Measurements from ENCODE around the gene GOLGA6A. TPM values are rescaled to one million over a fixed set of nuclear protein-coding genes. Genes with fewer than 3 reads are reported as not detected.
A peak's percentile ranks its signal among the peaks of the same experiment; 100 is the strongest.

GOLGA6A gene
- total and polyA plus RNA-seq, 2 donors (not counting 1 experiment from before 2014, with no cell fraction given), result 0.31 to 1.0 TPM

DNA sequence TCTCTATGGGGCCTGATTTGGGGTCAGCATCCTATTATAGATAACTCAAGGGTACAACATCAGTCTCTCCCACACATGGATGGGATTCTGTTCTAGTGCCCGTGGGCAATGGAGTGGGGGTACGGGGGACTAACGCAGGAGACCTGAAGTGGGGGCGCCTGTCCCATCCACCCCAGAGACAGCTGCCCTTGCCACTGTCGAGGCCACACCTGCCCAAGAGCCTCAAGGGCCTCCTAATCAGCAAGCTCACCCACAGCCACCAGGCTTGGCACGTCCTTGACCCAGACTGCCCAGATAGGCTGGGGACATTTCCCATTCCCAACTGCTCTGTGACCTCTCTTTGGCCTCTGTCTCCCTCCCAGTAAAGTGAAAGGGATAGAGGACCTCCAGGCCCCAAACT is 39.5 kb upstream of the GOLGA6A start:
- Mint-ChIP-seq H3K4me3 (no peak overlapping the region), H3K9me3 (ENCODE audit: insufficient read depth) (peaks cover 3% of the 10 kb centered on the region), H3K27ac (peak overlapping the region; percentile 61), H3K4me1 (peaks cover 39% of the 10 kb centered on the region), H3K27me3 (no peaks in the 10 kb centered on the region)
- no peak for TF ChIP-seq EZH2 (IDR thresholded peaks at IDR 0.05; ENCODE audit: borderline replicate concordance, insufficient read depth, low read depth, low read length, poor library complexity, severe bottlenecking)
- TF ChIP-seq, protein P1, sequence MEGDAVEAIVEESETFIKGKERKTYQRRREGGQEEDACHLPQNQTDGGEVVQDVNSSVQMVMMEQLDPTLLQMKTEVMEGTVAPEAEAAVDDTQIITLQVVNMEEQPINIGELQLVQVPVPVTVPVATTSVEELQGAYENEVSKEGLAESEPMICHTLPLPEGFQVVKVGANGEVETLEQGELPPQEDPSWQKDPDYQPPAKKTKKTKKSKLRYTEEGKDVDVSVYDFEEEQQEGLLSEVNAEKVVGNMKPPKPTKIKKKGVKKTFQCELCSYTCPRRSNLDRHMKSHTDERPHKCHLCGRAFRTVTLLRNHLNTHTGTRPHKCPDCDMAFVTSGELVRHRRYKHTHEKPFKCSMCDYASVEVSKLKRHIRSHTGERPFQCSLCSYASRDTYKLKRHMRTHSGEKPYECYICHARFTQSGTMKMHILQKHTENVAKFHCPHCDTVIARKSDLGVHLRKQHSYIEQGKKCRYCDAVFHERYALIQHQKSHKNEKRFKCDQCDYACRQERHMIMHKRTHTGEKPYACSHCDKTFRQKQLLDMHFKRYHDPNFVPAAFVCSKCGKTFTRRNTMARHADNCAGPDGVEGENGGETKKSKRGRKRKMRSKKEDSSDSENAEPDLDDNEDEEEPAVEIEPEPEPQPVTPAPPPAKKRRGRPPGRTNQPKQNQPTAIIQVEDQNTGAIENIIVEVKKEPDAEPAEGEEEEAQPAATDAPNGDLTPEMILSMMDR (IDR thresholded peaks at IDR 0.05), result no peak
- no peak for DNase-seq
- Histone ChIP-seq H4K20me1 (ENCODE audit: control insufficient read depth, insufficient read depth, low read length, poor library complexity, severe bottlenecking) (no peaks in the 10 kb centered on the region), H3K36me3 (replicated peaks in 1 of 2; ENCODE audit: control extremely low read depth in 1 of 2, control insufficient read depth in 1 of 2, extremely low read depth in 1 of 2, insufficient read depth in 2 of 2, low read length in 1 of 2) (no peaks in the 10 kb centered on the region), H3K4me3 (ENCODE audit: control extremely low read depth in 1 of 5, extremely low read depth in 1 of 5, insufficient read depth in 1 of 5, low read depth in 2 of 5, low read length in 4 of 5) (no peak overlapping the region), H3K4me2 (replicated peaks; ENCODE audit: low read depth, low read length, poor library complexity, severe bottlenecking) (peak overlapping the region; percentile 73), H2AFZ (ENCODE audit: insufficient read depth, low read depth, low read length, poor library complexity, severe bottlenecking) (no peak overlapping the region), H3K79me2 (ENCODE audit: control insufficient read depth, insufficient read depth, low read length) (no peaks in the 10 kb centered on the region), H3K9me3 (ENCODE audit: control extremely low read depth in 1 of 3, control insufficient read depth in 2 of 3, insufficient read depth in 1 of 3, low read length in 2 of 3) (peaks cover 0 to 6% (median 0%) of the 10 kb centered on the region in 3 donors), H3K27me3 (replicated peaks in 1 of 4; ENCODE audit: control extremely low read depth in 1 of 4, control insufficient read depth in 3 of 4, insufficient read depth in 4 of 4, low read length in 3 of 4) (peaks cover 0 to 4% (median 0%) of the 10 kb centered on the region in 4 experiments), H3K9ac (ENCODE audit: low read length) (no peak overlapping the region), H3K4me1 (ENCODE audit: control insufficient read depth in 2 of 2, insufficient read depth in 2 of 2, low read length in 2 of 2) (peaks cover 44 to 46% of the 10 kb centered on the region in 2 donors), H3K27ac (ENCODE audit: low read length in 2 of 2) (no peak overlapping the region)
- 91% methylated on average over 5 of the region's 6 CpGs for WGBS (ENCODE audit: insufficient coverage)
- ChIA-PET POLR2A (no interaction called here), CTCF (interaction anchor here (0.7 to 1.7 kb wide), 4 partner anchors 12 to 186 kb away, joined by 3 to 6 read pairs (median 4); partner anchors contain the start of gene PML)
- intact Hi-C loops (cut with micrococcal nuclease), result no loop called here
- no peak for ATAC-seq (ENCODE audit: low read depth)

DNA sequence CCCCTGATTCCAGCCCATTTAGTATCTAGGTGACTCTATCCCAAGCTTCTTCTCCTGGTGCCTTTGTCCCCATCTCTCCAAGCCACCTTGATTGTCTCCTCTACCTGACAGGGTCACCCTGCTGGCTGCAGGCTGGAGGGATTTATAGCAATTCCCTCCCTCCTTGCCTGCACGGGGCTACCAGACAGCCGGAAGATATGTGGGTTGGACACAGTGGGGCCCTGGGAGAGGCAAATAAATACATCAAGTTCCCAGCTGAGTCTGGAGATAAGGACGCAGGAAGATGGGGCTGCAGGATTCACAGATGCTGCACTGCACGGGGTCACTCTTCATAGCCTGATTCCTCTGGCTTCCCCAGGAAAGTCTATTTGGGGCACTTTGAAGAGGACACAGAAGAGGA is 38.7 kb upstream of the GOLGA6A start:
- DNase-seq (no peak), ATAC-seq (ENCODE audit: low read depth) (no peak)
- peaks cover 44 to 46% of the 10 kb centered on the region in 2 donors for H3K4me1 ChIP-seq (ENCODE audit: control insufficient read depth in 2 of 2, insufficient read depth in 2 of 2, low read length in 2 of 2)
- Mint-ChIP-seq H3K27me3 (no peaks in the 10 kb centered on the region), H3K9me3 (ENCODE audit: insufficient read depth) (peaks cover 3% of the 10 kb centered on the region), H3K27ac (peak overlapping the region; percentile 53), H3K4me3 (peak overlapping the region; percentile 16), H3K4me1 (peaks cover 39% of the 10 kb centered on the region)
- ChIA-PET CTCF (interaction anchor here (1.5 to 1.7 kb wide), 2 partner anchors 127 to 187 kb away, joined by 5 to 6 read pairs; partner anchors contain the start of gene PML), POLR2A (interaction anchor here (0.7 kb wide), 1 partner anchor 197 kb away, joined by 4 read pairs; no protein-coding TSS in a partner anchor)
- no peaks in the 10 kb centered on the region for H3K79me2 ChIP-seq (ENCODE audit: control insufficient read depth, insufficient read depth, low read length)
- no peaks in the 10 kb centered on the region for H4K20me1 ChIP-seq (ENCODE audit: control insufficient read depth, insufficient read depth, low read length, poor library complexity, severe bottlenecking)
- H3K4me3 ChIP-seq (ENCODE audit: control extremely low read depth in 1 of 5, extremely low read depth in 1 of 5, insufficient read depth in 1 of 5, low read depth in 2 of 5, low read length in 4 of 5), result no peak overlapping the region
- peaks cover 0 to 6% (median 0%) of the 10 kb centered on the region in 3 donors for H3K9me3 ChIP-seq (ENCODE audit: control extremely low read depth in 1 of 3, control insufficient read depth in 2 of 3, insufficient read depth in 1 of 3, low read length in 2 of 3)
- H3K27me3 ChIP-seq (replicated peaks in 1 of 4; ENCODE audit: control extremely low read depth in 1 of 4, control insufficient read depth in 3 of 4, insufficient read depth in 4 of 4, low read length in 3 of 4), result no peaks in the 10 kb centered on the region
- H3K9ac ChIP-seq (ENCODE audit: low read length), result no peak overlapping the region
- no peak overlapping the region for H3K4me2 ChIP-seq (replicated peaks; ENCODE audit: low read depth, low read length, poor library complexity, severe bottlenecking)
- no peak for TF ChIP-seq EZH2 (IDR thresholded peaks at IDR 0.05; ENCODE audit: borderline replicate concordance, insufficient read depth, low read depth, low read length, poor library complexity, severe bottlenecking)
- TF ChIP-seq, protein P1 (IDR thresholded peaks at IDR 0.05), result no peak
- 47% methylated on average over 3 of the region's 4 CpGs for WGBS (ENCODE audit: insufficient coverage)
- no peak overlapping the region for H3K27ac ChIP-seq (ENCODE audit: low read length in 2 of 2)
- intact Hi-C loops (cut with micrococcal nuclease), result no loop called here
- H2AFZ ChIP-seq (ENCODE audit: insufficient read depth, low read depth, low read length, poor library complexity, severe bottlenecking), result peak overlapping the region; percentile 13
- H3K36me3 ChIP-seq (replicated peaks in 1 of 2; ENCODE audit: control extremely low read depth in 1 of 2, control insufficient read depth in 1 of 2, extremely low read depth in 1 of 2, insufficient read depth in 2 of 2, low read length in 1 of 2), result no peaks in the 10 kb centered on the region

All from B cell (primary cell).